ENCODE data around the gene GNPTG. TPM values are rescaled to one million over a fixed set of nuclear protein-coding genes. Genes with fewer than 3 reads are reported as not detected.

Gene GNPTG
- total RNA-seq, 2 experiments from 2014 or later, result 19.0 to 19.1 TPM

GRCh38 chr16:1380195-1380594 is 28.5 kb downstream of the GNPTG start:
- ChIA-PET CTCF (interaction anchor here (2.0 to 4.9 kb wide), 3 partner anchors 10 to 41 kb away, joined by 5 to 49 read pairs (median 11); partner anchors contain the start of gene UQCC4), POLR2A (interaction anchor here (1.0 to 1.8 kb wide), 3 partner anchors 11 to 40 kb away, joined by 3 to 5 read pairs (median 4); partner anchors contain the start of gene UQCC4)
- Mint-ChIP-seq H3K36me3 (peaks cover 9% of the 10 kb centered on the region), H3K27me3 (no peaks in the 10 kb centered on the region), H3K4me3 (peak overlapping the region; percentile 70), H3K4me1 (ENCODE audit: low read depth) (peaks cover 20% of the 10 kb centered on the region), H3K27ac (peak overlapping the region; percentile 40), H3K9me3 (no peaks in the 10 kb centered on the region)
- intact Hi-C loops (cut with micrococcal nuclease), result no loop called here
- no peak for DNase-seq

- no peaks in the 10 kb centered on the region for H3K27me3 Mint-ChIP-seq
- no peak overlapping the region for H3K27ac Mint-ChIP-seq
- CTCF ChIA-PET, result interaction anchor here (4.9 kb wide), 1 partner anchor 17 kb away, joined by 49 read pairs; no protein-coding TSS in a partner anchor
- intact Hi-C loops (cut with micrococcal nuclease), result no loop called here
- no peaks in the 10 kb centered on the region for H3K9me3 Mint-ChIP-seq
- POLR2A ChIA-PET, result no interaction called here
- peaks cover 6% of the 10 kb centered on the region for H3K36me3 Mint-ChIP-seq
- DNase-seq, result no peak
- H3K4me3 Mint-ChIP-seq, result no peak overlapping the region
- peaks cover 20% of the 10 kb centered on the region for H3K4me1 Mint-ChIP-seq (ENCODE audit: low read depth)
Measured at GRCh38 chr16:1381612-1382406, 30.1 kb downstream of the GNPTG start.

GRCh38 chr16:1383556-1383955 is 31.8 kb downstream of the GNPTG start:
- ChIA-PET POLR2A (no interaction called here), CTCF (interaction anchor here (2.8 kb wide), 1 partner anchor 20 kb away, joined by 9 read pairs; no protein-coding TSS in a partner anchor)
- H3K27me3 Mint-ChIP-seq, result no peaks in the 10 kb centered on the region
- H3K27ac Mint-ChIP-seq, result no peak overlapping the region
- H3K4me1 Mint-ChIP-seq (ENCODE audit: low read depth), result peaks cover 9% of the 10 kb centered on the region
- intact Hi-C loops (cut with micrococcal nuclease), result no loop called here
- H3K9me3 Mint-ChIP-seq, result no peaks in the 10 kb centered on the region
- no peak for DNase-seq
- peaks cover 6% of the 10 kb centered on the region for H3K36me3 Mint-ChIP-seq
- H3K4me3 Mint-ChIP-seq, result no peak overlapping the region

- ChIA-PET POLR2A (no interaction called here), CTCF (interaction anchor here (2.8 kb wide), 1 partner anchor 22 kb away, joined by 9 read pairs; no protein-coding TSS in a partner anchor)
- Mint-ChIP-seq H3K36me3 (peaks cover 3% of the 10 kb centered on the region), H3K27me3 (no peaks in the 10 kb centered on the region), H3K9me3 (no peaks in the 10 kb centered on the region), H3K27ac (no peak overlapping the region), H3K4me3 (no peak overlapping the region), H3K4me1 (ENCODE audit: low read depth) (peaks cover under 1% of the 10 kb centered on the region)
- intact Hi-C loops (cut with micrococcal nuclease), result no loop called here
- no peak for DNase-seq
Measured at GRCh38 chr16:1385232-1385631, 33.5 kb downstream of the GNPTG start.

GRCh38 chr16:1387331-1387730 is 35.6 kb downstream of the GNPTG start:
- intact Hi-C loops (cut with micrococcal nuclease), result no loop called here
- POLR2A ChIA-PET, result no interaction called here
- H3K36me3 Mint-ChIP-seq, result peaks cover 6% of the 10 kb centered on the region

GRCh38 chr16:1389762-1390161 is 38.0 kb downstream of the GNPTG start:
- CTCF ChIA-PET, result interaction anchor here (1.2 to 2.0 kb wide), 2 partner anchors 26 kb away, joined by 3 to 5 read pairs; no protein-coding TSS in a partner anchor
- Mint-ChIP-seq H3K4me1 (ENCODE audit: low read depth) (no peaks in the 10 kb centered on the region), H3K36me3 (peaks cover 6% of the 10 kb centered on the region), H3K27ac (no peak overlapping the region), H3K4me3 (no peak overlapping the region), H3K27me3 (no peaks in the 10 kb centered on the region), H3K9me3 (no peaks in the 10 kb centered on the region)
- intact Hi-C loops (cut with micrococcal nuclease), result no loop called here
- DNase-seq, result no peak
- POLR2A ChIA-PET, result no interaction called here

More at GRCh38 chr16:1387331-1387730, 35.6 kb downstream of the GNPTG start:
- H3K27ac Mint-ChIP-seq, result no peak overlapping the region
- CTCF ChIA-PET, result no interaction called here
- no peaks in the 10 kb centered on the region for H3K9me3 Mint-ChIP-seq
- no peak overlapping the region for H3K4me3 Mint-ChIP-seq
- no peaks in the 10 kb centered on the region for H3K4me1 Mint-ChIP-seq (ENCODE audit: low read depth)
- no peaks in the 10 kb centered on the region for H3K27me3 Mint-ChIP-seq
- DNase-seq, result no peak

GRCh38 chr16:1390239-1390779 is 38.6 kb downstream of the GNPTG start:
- Mint-ChIP-seq H3K27ac (no peak overlapping the region), H3K4me1 (ENCODE audit: low read depth) (no peaks in the 10 kb centered on the region), H3K36me3 (peaks cover 3% of the 10 kb centered on the region), H3K9me3 (no peaks in the 10 kb centered on the region), H3K4me3 (no peak overlapping the region), H3K27me3 (no peaks in the 10 kb centered on the region)
- ChIA-PET CTCF (interaction anchor here (2.0 kb wide), 1 partner anchor 27 kb away, joined by 5 read pairs; no protein-coding TSS in a partner anchor), POLR2A (no interaction called here)
- DNase-seq, result no peak
- intact Hi-C loops (cut with micrococcal nuclease), result no loop called here

GRCh38 chr16:1392826-1393225 is 41.1 kb downstream of the GNPTG start:
- intact Hi-C loops (cut with micrococcal nuclease), result no loop called here
- no peaks in the 10 kb centered on the region for H3K4me1 Mint-ChIP-seq (ENCODE audit: low read depth)
- no peak for DNase-seq
- peaks cover 3% of the 10 kb centered on the region for H3K36me3 Mint-ChIP-seq
- no peak overlapping the region for H3K4me3 Mint-ChIP-seq
- no peaks in the 10 kb centered on the region for H3K9me3 Mint-ChIP-seq
- no peaks in the 10 kb centered on the region for H3K27me3 Mint-ChIP-seq
- ChIA-PET POLR2A (no interaction called here), CTCF (interaction anchor here (0.7 kb wide), 1 partner anchor 29 kb away, joined by 3 read pairs; no protein-coding TSS in a partner anchor)
- H3K27ac Mint-ChIP-seq, result no peak overlapping the region

- Mint-ChIP-seq H3K36me3 (peaks cover 3% of the 10 kb centered on the region), H3K27me3 (no peaks in the 10 kb centered on the region), H3K4me1 (ENCODE audit: low read depth) (no peaks in the 10 kb centered on the region), H3K9me3 (no peaks in the 10 kb centered on the region), H3K27ac (no peak overlapping the region), H3K4me3 (no peak overlapping the region)
- DNase-seq, result no peak
- intact Hi-C loops (cut with micrococcal nuclease), result no loop called here
- CTCF ChIA-PET, result no interaction called here
- POLR2A ChIA-PET, result interaction anchor here (0.5 kb wide), 1 partner anchor 11 kb away, joined by 3 read pairs; no protein-coding TSS in a partner anchor
Measured at GRCh38 chr16:1393613-1394176, 42.0 kb downstream of the GNPTG start.

- intact Hi-C loops (cut with micrococcal nuclease), result no loop called here
- POLR2A ChIA-PET, result no interaction called here
Measured at GRCh38 chr16:1394367-1394951, 42.7 kb downstream of the GNPTG start.

GRCh38 chr16:1395444-1396031 is 43.8 kb downstream of the GNPTG start:
- Mint-ChIP-seq H3K27ac (no peak overlapping the region), H3K4me3 (no peak overlapping the region), H3K36me3 (peaks cover under 1% of the 10 kb centered on the region), H3K9me3 (no peaks in the 10 kb centered on the region), H3K27me3 (no peaks in the 10 kb centered on the region), H3K4me1 (ENCODE audit: low read depth) (no peaks in the 10 kb centered on the region)
- intact Hi-C loops (cut with micrococcal nuclease), result no loop called here
- CTCF ChIA-PET, result no interaction called here
- no peak for DNase-seq
- POLR2A ChIA-PET, result interaction anchor here (0.7 kb wide), 1 partner anchor 11 kb away, joined by 4 read pairs; no protein-coding TSS in a partner anchor

More at GRCh38 chr16:1394367-1394951, 42.7 kb downstream of the GNPTG start:
- H3K4me1 Mint-ChIP-seq (ENCODE audit: low read depth), result no peaks in the 10 kb centered on the region
- H3K27ac Mint-ChIP-seq, result no peak overlapping the region
- CTCF ChIA-PET, result no interaction called here
- peaks cover 3% of the 10 kb centered on the region for H3K36me3 Mint-ChIP-seq
- no peak for DNase-seq
- no peaks in the 10 kb centered on the region for H3K27me3 Mint-ChIP-seq
- no peaks in the 10 kb centered on the region for H3K9me3 Mint-ChIP-seq
- no peak overlapping the region for H3K4me3 Mint-ChIP-seq

- intact Hi-C loops (cut with micrococcal nuclease), result no loop called here
- ChIA-PET POLR2A (no interaction called here), CTCF (no interaction called here)
- Mint-ChIP-seq H3K4me3 (no peak overlapping the region), H3K27me3 (no peaks in the 10 kb centered on the region), H3K9me3 (no peaks in the 10 kb centered on the region), H3K4me1 (ENCODE audit: low read depth) (no peaks in the 10 kb centered on the region), H3K36me3 (peaks cover 6% of the 10 kb centered on the region), H3K27ac (no peak overlapping the region)
- DNase-seq, result no peak
Measured at GRCh38 chr16:1397779-1398178, 46.0 kb downstream of the GNPTG start.

All from activated CD4-positive, alpha-beta memory T cell treated with anti-CD3 and anti-CD28 coated beads for 36 hours (primary cell).